Upper lobe of left lung (tissue), 6 donors: ENCODE results near the gene FBH1. TPM values are rescaled to one million over a fixed set of nuclear protein-coding genes. Genes with fewer than 3 reads are reported as not detected.

Experiments
- ATAC-seq, 2 donors: fragments of 200-7000 bp; cut with Tn5 transposase; one replicate each; pipeline ENCODE4 v1.9.1; 2022; ENCODE audit warnings: mild to moderate bottlenecking in 2 of 2, moderate library complexity in 2 of 2; ENCODE audit not compliant: low FRiP score in 2 of 2
- DNase-seq, 2 donors: peaks; one replicate each; pipeline ENCODE4 v3.0.0-alpha.2; 2019 to 2020
- H3K27ac ChIP-seq, 4 donors: fragments of 200-600 bp; sonication (generic); one replicate each; pipeline ENCODE4 v1.5.1; 2016 to 2019
- H3K27me3 ChIP-seq, 4 donors: fragments of 200-600 bp; sonication (generic); one replicate each; pipeline ENCODE4 v1.5.1; 2017 to 2019
- H3K36me3 ChIP-seq, 4 donors: fragments of 200-600 bp; sonication (generic); one replicate each; pipeline ENCODE4 v1.5.1; 2016 to 2019
- H3K4me1 ChIP-seq, 4 donors: fragments of 200-600 bp; sonication (generic); one replicate each; pipeline ENCODE4 v1.5.1; 2018 to 2019
- H3K4me3 ChIP-seq, 4 donors: fragments of 200-600 bp; sonication (generic); one replicate each; pipeline ENCODE4 v1.5.1; 2017 to 2019; ENCODE audit warnings: mild to moderate bottlenecking in 2 of 4, moderate library complexity in 1 of 4
- H3K9me3 ChIP-seq, 4 donors: fragments of 200-600 bp; sonication (generic); one replicate each; pipeline ENCODE4 v1.5.1; 2018 to 2019
- CTCF ChIP-seq, 6 experiments: fragments of 450-650 bp in 4 of 6; fragments of 200-600 bp in 2 of 6; sonication (generic) in 2 of 6; IDR thresholded peaks; one replicate each; pipeline ENCODE4 v1.5.1; 2016 to 2019; ENCODE audit warnings: antibody characterized with exemption in 6 of 6
- EP300 ChIP-seq, 4 donors: sonication (generic); formaldehyde crosslinking; IDR thresholded peaks; one replicate each; pipeline ENCODE4 v1.5.1; 2017; ENCODE audit warnings: antibody characterized with exemption in 4 of 4, control low read depth in 2 of 4
- POLR2A ChIP-seq, 4 donors: fragments of 450-650 bp; IDR thresholded peaks; one replicate each; pipeline ENCODE4 v1.5.1; 2016 to 2017; ENCODE audit warnings: antibody characterized with exemption in 4 of 4, mild to moderate bottlenecking in 2 of 4
- POLR2AphosphoS5 ChIP-seq, 2 donors: sonication (generic); formaldehyde crosslinking; IDR thresholded peaks; one replicate each; pipeline ENCODE4 v1.5.1; 2017; ENCODE audit warnings: antibody characterized with exemption in 2 of 2
- WGBS, 2 donors: methylation state at CpG; one replicate each; pipeline ENCODE4 v1.1.5; 2017 to 2018; 5-methylcytosine and 5-hydroxymethylcytosine counted together
- total RNA-seq, 6 donors: library from RNA; depleted of rRNA in 4 of 6; stranded (reverse); fragments of >200 nt in 4 of 6; gene quantifications; one replicate each; pipeline versions ENCODE4 v1.1.0 to v1.2.1, GENCODE V29; 2016 to 2021
- donor health status: DM: no; HTN: no; CAD: no; lungs with moderate emphysema.
- donor health status: DM: no; HTN: yes; CAD: no; lungs with severe emphysema.

Gene FBH1
- total RNA-seq, 6 donors from 2014 or later = 62.4 to 186 (median 77.4) TPM

- Histone ChIP-seq H3K27ac (peak overlapping the region in 3 of 4 donors; percentile 35 to 85 (median 41)), H3K9me3 (no peaks in the 10 kb centered on the region), H3K4me1 (peaks cover 25 to 32% (median 29%) of the 10 kb centered on the region in 4 donors), H3K27me3 (no peaks in the 10 kb centered on the region), H3K36me3 (peaks cover 4 to 54% (median 12%) of the 10 kb centered on the region in 4 donors), H3K4me3 (no peak overlapping the region)
- TF ChIP-seq POLR2AphosphoS5 (IDR thresholded peaks at IDR 0.05) = no peak
- ATAC-seq = no peak
- peak in 1 of 2 donors; percentile 65 for DNase-seq
- 82 to 90% methylated on average over 9 to 20 of the region's 20 CpGs for WGBS, 2 donors
These were observed 62.8 kb downstream of the FBH1 start for GRCh38 chr10:5952731-5953385.

DNA sequence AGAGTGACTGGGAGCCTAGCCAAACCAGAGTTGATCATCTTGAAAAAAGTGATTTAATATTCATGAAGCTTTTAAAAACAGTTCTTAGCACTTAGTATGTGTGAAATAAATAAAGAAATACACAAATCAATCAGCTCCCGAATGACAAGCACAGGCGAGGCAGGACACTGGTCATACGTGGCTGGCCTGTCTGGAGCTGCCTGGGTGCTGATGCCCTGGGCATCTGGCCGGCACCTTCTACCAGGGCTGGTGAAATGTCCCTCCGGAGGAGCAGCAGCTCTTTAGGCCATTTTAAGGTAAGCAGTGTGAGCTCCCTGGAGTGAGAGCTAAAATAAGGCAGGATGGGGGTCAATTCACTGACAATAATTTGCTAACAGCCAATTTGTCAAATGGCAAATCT is 63.6 kb downstream of the FBH1 start:
- Histone ChIP-seq H3K27me3 (no peaks in the 10 kb centered on the region), H3K27ac (no peak overlapping the region), H3K4me1 (peaks cover 25 to 36% (median 30%) of the 10 kb centered on the region in 4 donors), H3K9me3 (no peaks in the 10 kb centered on the region), H3K4me3 (no peak overlapping the region), H3K36me3 (peaks cover 4 to 62% (median 12%) of the 10 kb centered on the region in 4 donors)
- TF ChIP-seq POLR2AphosphoS5 (IDR thresholded peaks at IDR 0.05) (no peak), POLR2A (IDR thresholded peaks at IDR 0.05) (no peak), EP300 (IDR thresholded peaks at IDR 0.05) (no peak), CTCF (IDR thresholded peaks at IDR 0.05) (no peak)
- DNase-seq (no peak), ATAC-seq (no peak)
- WGBS, 2 donors = 80 to 82% methylated on average over 5 of the region's 5 CpGs

GRCh38 chr10:5956146-5956936 is 66.3 kb downstream of the FBH1 start:
- Histone ChIP-seq H3K4me1 (peaks cover 4 to 16% (median 5%) of the 10 kb centered on the region in 4 donors), H3K4me3 (no peak overlapping the region), H3K9me3 (no peaks in the 10 kb centered on the region), H3K27ac (peak overlapping the region in 1 of 4 donors; percentile 27), H3K27me3 (no peaks in the 10 kb centered on the region), H3K36me3 (peaks cover 11 to 88% (median 32%) of the 10 kb centered on the region in 4 donors)
- peak in 1 of 2 donors; percentile 40 for ATAC-seq
- DNase-seq = peak in 1 of 2 donors; percentile 20
- no peak for TF ChIP-seq EP300 (IDR thresholded peaks at IDR 0.05)
- TF ChIP-seq POLR2AphosphoS5 (IDR thresholded peaks at IDR 0.05) = no peak
- no peak for TF ChIP-seq POLR2A (IDR thresholded peaks at IDR 0.05)
- no peak for TF ChIP-seq CTCF (IDR thresholded peaks at IDR 0.05)
- WGBS, 2 donors = 90 to 91% methylated on average over 17 of the region's 17 CpGs

- Histone ChIP-seq H3K36me3 (peaks cover 6 to 90% (median 38%) of the 10 kb centered on the region in 4 donors), H3K4me3 (no peak overlapping the region), H3K27me3 (no peaks in the 10 kb centered on the region), H3K27ac (peak overlapping the region in 1 of 4 donors; percentile 11), H3K9me3 (no peaks in the 10 kb centered on the region), H3K4me1 (peaks cover 0 to 9% (median 0%) of the 10 kb centered on the region in 4 donors)
- WGBS, 2 donors = 44 to 69% methylated on average over 2 of the region's 2 CpGs
- TF ChIP-seq EP300 (IDR thresholded peaks at IDR 0.05) (no peak), POLR2A (IDR thresholded peaks at IDR 0.05) (no peak), POLR2AphosphoS5 (IDR thresholded peaks at IDR 0.05) (no peak)
- DNase-seq = no peak
- ATAC-seq = no peak
These were observed 68.0 kb downstream of the FBH1 start for GRCh38 chr10:5958077-5958476.

DNA sequence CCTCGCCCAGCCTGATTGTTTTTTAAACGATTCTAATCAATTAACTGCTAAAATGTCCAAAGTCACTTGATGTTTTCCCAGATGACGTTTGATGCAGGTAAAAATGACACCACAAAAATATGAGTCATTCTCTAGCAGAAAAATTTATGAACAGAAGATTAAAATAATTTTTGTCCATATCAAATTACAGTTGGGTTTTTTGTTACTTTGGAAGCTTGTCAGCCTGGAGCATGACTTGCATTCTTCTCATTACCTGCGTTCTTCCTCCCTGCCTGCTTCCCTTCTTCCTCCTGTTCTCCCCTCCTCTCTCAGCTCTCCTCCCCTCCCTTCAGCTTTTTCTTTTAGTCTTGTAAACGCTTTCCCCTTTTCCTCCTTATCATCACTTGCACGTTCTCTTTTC is 68.6 kb downstream of the FBH1 start:
- H3K27ac ChIP-seq = no peak overlapping the region
- 77 to 81% methylated on average over 6 of the region's 6 CpGs for WGBS, 2 donors
- peaks cover 0 to 9% (median 0%) of the 10 kb centered on the region in 4 donors for H3K4me1 ChIP-seq
- ATAC-seq (no peak), DNase-seq (no peak)
- H3K27me3 ChIP-seq = no peaks in the 10 kb centered on the region
- H3K9me3 ChIP-seq = no peaks in the 10 kb centered on the region
- TF ChIP-seq CTCF (IDR thresholded peaks at IDR 0.05) (no peak), POLR2AphosphoS5 (IDR thresholded peaks at IDR 0.05) (no peak), POLR2A (IDR thresholded peaks at IDR 0.05) (no peak), EP300 (IDR thresholded peaks at IDR 0.05) (no peak)
- H3K36me3 ChIP-seq = peaks cover 6 to 90% (median 38%) of the 10 kb centered on the region in 4 donors
- no peak overlapping the region for H3K4me3 ChIP-seq
